Activated CD8-positive, alpha-beta memory T cell treated with anti-CD3 and anti-CD28 coated beads, Interleukin-2, amount 10 ng/mL, durations not matched to agents 7 days and 5 days (primary cell): ENCODE measurements around the gene LEO1. TPM values are rescaled to one million over a fixed set of nuclear protein-coding genes. Genes with fewer than 3 reads are reported as not detected.

ENCODE experiments used
- ATAC-seq: fragments of 150-1000 bp; cut with Tn5 transposase; one replicate; pipeline ENCODE4 v1.10.0; 2021; ENCODE audit warnings: moderate library complexity
- CTCF ChIA-PET: fragments of 350-600 bp; sonication (Branson Sonifier 250); formaldehyde crosslinking; loops from one replicate; lab custom pipeline; 2021; ENCODE audit warnings: antibody characterized with exemption; lab: Charles Lee
- DNase-seq: peaks from one replicate; pipeline ENCODE4 v3.0.0-alpha.2; 2020
- H3K27ac Mint-ChIP-seq: one replicate; pipeline ENCODE4 v1.8.0; 2021; ENCODE audit warnings: mild to moderate bottlenecking, mixed read lengths
- H3K27me3 Mint-ChIP-seq: one replicate; pipeline ENCODE4 v1.8.0; 2021; ENCODE audit warnings: mixed read lengths
- H3K36me3 Mint-ChIP-seq: one replicate; pipeline ENCODE4 v1.8.0; 2021; ENCODE audit warnings: mild to moderate bottlenecking, mixed read lengths
- H3K4me1 Mint-ChIP-seq: one replicate; pipeline ENCODE4 v1.8.0; 2021; ENCODE audit warnings: mixed read lengths
- H3K4me3 Mint-ChIP-seq: one replicate; pipeline ENCODE4 v1.8.0; 2021; ENCODE audit warnings: mild to moderate bottlenecking, moderate library complexity, mixed read lengths
- H3K9me3 Mint-ChIP-seq: one replicate; pipeline ENCODE4 v1.8.0; 2022; ENCODE audit warnings: low read depth, mixed read lengths
- total RNA-seq, 2 experiments: library from RNA; stranded (reverse); gene quantifications; one replicate each; pipeline ENCODE4 v1.2.3, GENCODE V29; 2021

The LEO1 gene
- total RNA-seq, 2 experiments from 2014 or later, result 33.4 to 34.9 TPM

DNA sequence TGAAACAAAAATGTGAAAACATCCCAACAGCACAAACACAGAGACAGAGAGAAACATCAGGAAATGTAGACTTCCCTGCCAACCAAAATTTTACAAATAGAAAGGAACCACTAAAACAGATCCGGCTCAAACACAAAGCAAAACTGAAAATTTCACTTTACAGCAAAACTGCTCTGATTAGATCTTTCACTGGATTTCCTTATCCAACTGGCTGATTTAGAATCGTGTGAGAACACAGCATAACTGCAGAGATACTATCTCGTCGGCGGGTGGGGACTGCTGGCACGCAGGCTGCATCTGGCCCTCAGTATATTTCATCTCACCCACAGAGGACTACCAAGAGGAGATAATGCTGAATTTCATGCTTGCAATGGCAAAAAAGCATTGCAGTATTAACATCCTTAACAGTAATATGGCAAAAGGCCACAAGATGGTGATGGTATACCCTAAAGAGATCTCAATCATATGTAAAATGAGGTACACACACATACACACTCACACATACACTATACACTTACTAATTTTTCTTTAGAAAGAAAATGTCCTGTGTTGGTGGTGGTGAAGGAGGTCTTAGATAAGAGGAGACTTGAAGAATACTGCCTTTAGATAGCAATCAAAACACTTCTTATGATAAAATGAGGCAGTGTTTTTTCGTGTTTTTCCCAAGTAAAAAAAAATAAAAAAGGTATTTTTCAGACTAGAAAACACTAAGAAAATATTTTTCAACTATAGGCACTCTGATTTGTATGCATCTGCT lies 10.6 kb upstream of the LEO1 start:
- H3K9me3 Mint-ChIP-seq, result no peaks in the 10 kb centered on the region
- H3K27me3 Mint-ChIP-seq, result no peaks in the 10 kb centered on the region
- ATAC-seq (peak; percentile 98), DNase-seq (peak; percentile 88)
- CTCF ChIA-PET, result interaction anchor here (1.0 to 3.5 kb wide), 9 partner anchors 10 to 226 kb away, joined by 3 to 29 read pairs (median 6); partner anchors contain the start of gene LEO1
- no peaks in the 10 kb centered on the region for H3K36me3 Mint-ChIP-seq
- peak overlapping the region; percentile 76 for H3K4me3 Mint-ChIP-seq
- peak overlapping the region; percentile 91 for H3K27ac Mint-ChIP-seq
- peaks cover 16% of the 10 kb centered on the region for H3K4me1 Mint-ChIP-seq

DNA sequence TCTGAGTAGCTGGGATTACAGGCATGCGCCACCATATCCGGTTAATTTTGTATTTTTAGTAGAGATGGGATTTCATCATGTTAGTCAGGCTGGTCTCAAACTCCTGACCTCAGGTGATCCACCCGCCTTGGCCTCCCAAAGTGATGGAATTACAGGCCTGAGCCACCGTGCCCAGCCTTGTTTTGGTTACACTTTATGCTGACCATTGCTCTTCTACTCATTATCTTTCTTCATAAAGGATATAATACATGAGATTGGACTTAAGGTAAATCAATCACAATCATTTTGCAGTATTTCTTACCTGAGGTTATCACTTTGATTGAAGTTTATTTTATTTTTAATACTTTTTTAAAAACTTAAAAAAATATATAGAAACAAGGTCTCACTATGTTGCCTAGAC lies 2.2 kb upstream of the LEO1 start:
- peaks cover 9% of the 10 kb centered on the region for H3K36me3 Mint-ChIP-seq
- H3K4me3 Mint-ChIP-seq, result no peak overlapping the region
- CTCF ChIA-PET, result interaction anchor here (3.2 kb wide), 1 partner anchor 105 kb away, joined by 17 read pairs; no protein-coding TSS in a partner anchor
- DNase-seq (no peak), ATAC-seq (no peak)
- peaks cover 25% of the 10 kb centered on the region for H3K4me1 Mint-ChIP-seq
- H3K9me3 Mint-ChIP-seq, result no peaks in the 10 kb centered on the region
- H3K27ac Mint-ChIP-seq, result no peak overlapping the region
- H3K27me3 Mint-ChIP-seq, result no peaks in the 10 kb centered on the region

DNA sequence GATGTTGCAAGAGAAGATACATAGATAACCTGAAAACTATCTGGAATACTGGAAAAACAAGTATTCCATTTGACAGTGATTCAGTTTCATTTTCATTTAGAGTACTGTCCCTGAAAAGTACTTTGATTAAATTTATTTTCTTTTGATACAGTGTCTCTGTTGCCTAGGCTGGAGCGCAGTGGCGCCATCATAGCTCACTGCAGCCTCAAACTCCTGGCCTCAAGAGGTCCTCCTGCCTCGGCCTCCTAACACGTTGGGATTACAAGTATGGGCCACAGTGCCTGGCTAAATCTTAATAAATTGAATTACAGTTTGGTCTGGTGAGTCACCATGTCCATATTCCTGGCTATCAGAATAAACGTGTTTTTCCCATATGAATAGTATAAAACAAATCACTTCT lies 1.6 kb upstream of the LEO1 start:
- CTCF ChIA-PET, result interaction anchor here (2.3 to 3.2 kb wide), 2 partner anchors 7 to 105 kb away, joined by 10 to 17 read pairs; no protein-coding TSS in a partner anchor
- Mint-ChIP-seq H3K4me1 (peaks cover 25% of the 10 kb centered on the region), H3K9me3 (no peaks in the 10 kb centered on the region), H3K27me3 (no peaks in the 10 kb centered on the region), H3K27ac (no peak overlapping the region), H3K36me3 (peaks cover 12% of the 10 kb centered on the region), H3K4me3 (no peak overlapping the region)
- no peak for ATAC-seq
- DNase-seq, result no peak

DNA sequence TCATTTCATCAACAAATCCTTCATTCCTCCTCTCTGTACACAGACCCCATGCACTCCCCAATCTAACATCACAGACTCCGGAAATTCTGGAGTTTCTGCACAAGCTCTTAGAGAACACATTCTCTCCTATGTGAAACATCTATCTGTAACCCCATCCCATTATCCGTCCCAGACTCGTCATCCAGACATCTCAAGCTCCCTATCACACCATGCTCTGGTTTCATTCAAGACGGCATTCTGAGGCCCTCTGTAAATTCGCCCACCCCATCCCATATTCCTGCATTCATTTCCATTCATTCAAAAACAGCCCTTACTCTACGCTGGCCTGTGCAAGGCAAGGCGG lies 575 bp downstream of the LEO1 start:
- peaks cover 4% of the 10 kb centered on the region for H3K9me3 Mint-ChIP-seq
- peaks cover 34% of the 10 kb centered on the region for H3K4me1 Mint-ChIP-seq
- no peaks in the 10 kb centered on the region for H3K27me3 Mint-ChIP-seq
- H3K4me3 Mint-ChIP-seq, result peak overlapping the region; percentile 95
- ATAC-seq, result peak; percentile 2
- H3K27ac Mint-ChIP-seq, result peak overlapping the region; percentile 91
- DNase-seq, result no peak
- H3K36me3 Mint-ChIP-seq, result peaks cover 28% of the 10 kb centered on the region
- CTCF ChIA-PET, result interaction anchor here (0.9 to 3.2 kb wide), 14 partner anchors 10 to 256 kb away, joined by 3 to 17 read pairs (median 5); no protein-coding TSS in a partner anchor

DNA sequence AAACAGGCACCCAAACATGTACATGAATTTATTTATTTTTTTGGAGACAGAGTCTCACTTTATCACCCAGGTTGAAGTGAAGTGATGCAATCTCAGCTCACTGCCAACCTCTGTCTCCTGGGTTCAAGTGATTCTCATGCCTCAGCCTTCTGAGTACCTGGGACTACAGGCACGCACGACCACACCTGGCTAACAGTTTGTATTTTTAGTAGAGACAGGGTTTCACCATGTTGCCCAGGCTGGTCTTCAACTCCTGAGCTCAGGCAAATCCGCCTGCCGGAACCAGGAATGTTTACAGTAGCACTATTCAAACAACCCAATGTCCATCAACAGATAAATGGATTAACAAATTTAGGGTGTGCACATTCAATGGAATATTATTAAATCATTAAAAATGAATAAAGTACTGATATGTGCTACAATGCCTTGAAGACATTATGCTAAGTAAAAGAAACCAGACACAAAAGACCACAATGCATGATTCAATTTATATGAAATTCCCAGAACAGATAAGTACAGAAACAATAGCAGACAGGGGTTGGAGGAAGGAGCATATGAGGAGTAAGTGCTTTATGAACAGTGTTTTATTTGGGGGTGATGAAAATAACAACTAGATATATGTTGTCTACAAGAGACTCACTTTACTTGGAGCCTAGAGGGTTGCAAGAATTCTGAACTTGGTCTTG lies 1.3 kb downstream of the LEO1 start:
- H3K27ac Mint-ChIP-seq, result peak overlapping the region; percentile 91
- CTCF ChIA-PET, result interaction anchor here (1.2 to 3.2 kb wide), 8 partner anchors 23 to 257 kb away, joined by 3 to 17 read pairs (median 7); no protein-coding TSS in a partner anchor

DNA sequence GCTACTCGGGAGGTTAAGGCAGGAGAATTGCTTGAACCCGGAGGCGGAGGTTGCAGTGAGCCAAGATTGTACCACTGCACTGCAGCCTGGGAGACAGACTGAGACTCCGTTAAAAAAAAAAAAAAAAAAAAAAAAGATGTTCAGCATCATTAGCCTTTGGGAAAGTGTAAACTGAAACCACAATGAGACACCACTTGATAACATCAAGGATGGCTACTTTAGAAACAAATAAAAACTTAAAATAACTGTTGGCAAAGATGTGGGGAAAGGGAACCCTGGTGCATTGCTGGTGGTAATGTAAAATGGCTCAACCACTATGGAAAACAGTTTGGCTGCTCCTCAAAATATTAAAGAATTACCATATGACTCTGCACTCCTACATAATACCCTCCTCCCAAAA lies 1.9 kb downstream of the LEO1 start:
- no peaks in the 10 kb centered on the region for H3K27me3 Mint-ChIP-seq
- peak overlapping the region; percentile 95 for H3K4me3 Mint-ChIP-seq
- peak overlapping the region; percentile 41 for H3K27ac Mint-ChIP-seq
- CTCF ChIA-PET, result no interaction called here
- H3K9me3 Mint-ChIP-seq, result peaks cover 4% of the 10 kb centered on the region
- H3K4me1 Mint-ChIP-seq, result peaks cover 36% of the 10 kb centered on the region
- ATAC-seq, result no peak
- DNase-seq, result no peak
- peaks cover 40% of the 10 kb centered on the region for H3K36me3 Mint-ChIP-seq

More for the DNA sequence above, 1.3 kb downstream of the LEO1 start:
- peaks cover 36% of the 10 kb centered on the region for H3K36me3 Mint-ChIP-seq
- H3K4me1 Mint-ChIP-seq, result peaks cover 36% of the 10 kb centered on the region
- H3K27me3 Mint-ChIP-seq, result no peaks in the 10 kb centered on the region
- peak overlapping the region; percentile 95 for H3K4me3 Mint-ChIP-seq
- no peak for DNase-seq
- peaks cover 4% of the 10 kb centered on the region for H3K9me3 Mint-ChIP-seq
- ATAC-seq, result no peak

DNA sequence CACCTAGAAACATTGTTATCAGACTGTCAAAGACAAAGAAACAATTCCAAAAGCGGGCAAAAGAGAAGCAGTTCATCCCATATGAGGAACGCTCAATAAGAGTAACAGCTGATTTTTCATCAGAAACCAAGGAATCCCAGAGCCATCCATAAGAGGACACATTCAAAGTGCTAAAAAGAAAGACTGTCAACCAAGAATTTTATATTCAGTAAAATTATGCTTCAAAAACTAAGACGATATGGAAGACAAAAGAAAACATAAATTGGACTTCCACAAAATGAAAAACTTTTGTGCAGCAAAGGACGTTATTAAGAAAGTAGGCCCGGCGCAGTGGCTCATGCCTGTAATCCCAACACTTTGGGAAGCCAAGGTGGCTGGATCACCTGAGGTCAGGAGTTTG lies 4.0 kb downstream of the LEO1 start:
- no peak for DNase-seq
- CTCF ChIA-PET, result no interaction called here
- Mint-ChIP-seq H3K27ac (no peak overlapping the region), H3K4me1 (peaks cover 30% of the 10 kb centered on the region), H3K27me3 (no peaks in the 10 kb centered on the region), H3K4me3 (no peak overlapping the region), H3K9me3 (peaks cover 4% of the 10 kb centered on the region), H3K36me3 (peaks cover 50% of the 10 kb centered on the region)
- no peak for ATAC-seq

DNA sequence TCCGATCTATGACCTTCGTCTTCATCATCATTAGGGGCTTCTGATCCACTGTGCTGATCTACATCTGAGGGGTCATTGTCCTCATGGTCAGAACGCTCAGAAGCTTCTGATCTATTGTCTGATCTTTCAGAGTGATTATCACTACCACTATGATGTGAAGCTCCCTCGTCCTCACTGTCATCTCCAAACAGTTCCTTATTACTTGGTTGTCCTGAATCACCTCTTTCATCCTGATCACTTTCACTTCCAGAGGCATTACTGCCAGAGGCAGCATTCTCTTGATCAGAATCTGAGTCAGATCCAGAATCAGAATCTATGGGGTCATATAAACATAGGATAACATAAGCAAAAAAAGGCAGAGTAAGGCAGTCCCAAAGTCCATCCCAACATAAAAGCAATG lies 5.4 kb downstream of the LEO1 start:
- no peak overlapping the region for H3K27ac Mint-ChIP-seq
- peaks cover 27% of the 10 kb centered on the region for H3K4me1 Mint-ChIP-seq
- no peaks in the 10 kb centered on the region for H3K27me3 Mint-ChIP-seq
- H3K36me3 Mint-ChIP-seq, result peaks cover 59% of the 10 kb centered on the region
- ATAC-seq (no peak), DNase-seq (no peak)
- CTCF ChIA-PET, result interaction anchor here (0.6 to 1.2 kb wide), 2 partner anchors 26 to 173 kb away, joined by 3 read pairs; no protein-coding TSS in a partner anchor
- peaks cover 4% of the 10 kb centered on the region for H3K9me3 Mint-ChIP-seq
- no peak overlapping the region for H3K4me3 Mint-ChIP-seq

DNA sequence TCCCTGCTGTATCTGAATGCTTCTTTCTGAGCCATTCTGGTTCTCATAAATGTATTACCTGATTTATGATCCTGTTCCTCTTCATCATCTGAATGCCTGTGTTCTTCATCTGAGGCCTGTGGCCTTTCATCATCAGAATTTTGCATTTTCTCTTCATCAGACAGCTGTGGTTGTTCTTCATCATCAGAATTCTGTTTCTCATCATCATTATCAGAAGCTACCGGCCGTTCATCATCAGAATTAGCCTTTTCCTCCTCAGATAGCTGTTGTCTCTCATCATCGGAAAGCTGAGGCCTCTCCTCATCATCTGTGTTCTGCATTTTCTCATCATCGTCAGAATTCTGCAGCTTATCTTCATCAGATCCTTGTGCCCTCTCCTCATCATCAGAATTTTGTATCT lies 5.9 kb downstream of the LEO1 start:
- no peak for DNase-seq
- no peak for ATAC-seq
- H3K4me3 Mint-ChIP-seq, result no peak overlapping the region
- peaks cover 26% of the 10 kb centered on the region for H3K4me1 Mint-ChIP-seq
- peaks cover 60% of the 10 kb centered on the region for H3K36me3 Mint-ChIP-seq
- H3K27me3 Mint-ChIP-seq, result no peaks in the 10 kb centered on the region
- CTCF ChIA-PET, result no interaction called here
- no peak overlapping the region for H3K27ac Mint-ChIP-seq
- H3K9me3 Mint-ChIP-seq, result peaks cover 4% of the 10 kb centered on the region

DNA sequence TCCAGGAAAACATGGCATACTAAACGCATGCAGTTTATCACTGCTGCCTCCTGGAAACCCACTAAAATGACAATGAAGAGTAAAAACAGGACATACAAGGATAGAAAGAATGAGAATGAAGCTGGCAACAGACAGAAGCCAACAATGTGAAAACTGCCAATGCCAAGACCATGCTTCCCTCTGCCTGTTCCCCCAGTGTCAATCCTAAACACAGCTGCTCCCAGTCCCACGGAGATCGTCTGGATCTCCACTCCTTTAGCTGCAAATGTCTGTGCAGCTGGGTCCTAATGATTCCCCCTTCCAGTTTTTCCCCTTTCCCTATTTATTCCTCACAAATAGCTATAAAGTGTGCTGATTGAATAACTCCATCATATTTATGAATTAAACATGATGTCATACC lies 16.1 kb downstream of the LEO1 start:
- H3K9me3 Mint-ChIP-seq, result no peaks in the 10 kb centered on the region
- no peak overlapping the region for H3K4me3 Mint-ChIP-seq
- DNase-seq, result no peak
- no peaks in the 10 kb centered on the region for H3K27me3 Mint-ChIP-seq
- H3K27ac Mint-ChIP-seq, result no peak overlapping the region
- H3K4me1 Mint-ChIP-seq, result peaks cover 4% of the 10 kb centered on the region
- ATAC-seq, result no peak
- peaks cover 59% of the 10 kb centered on the region for H3K36me3 Mint-ChIP-seq
- CTCF ChIA-PET, result interaction anchor here (1.5 kb wide), 1 partner anchor 67 kb away, joined by 3 read pairs; no protein-coding TSS in a partner anchor

DNA sequence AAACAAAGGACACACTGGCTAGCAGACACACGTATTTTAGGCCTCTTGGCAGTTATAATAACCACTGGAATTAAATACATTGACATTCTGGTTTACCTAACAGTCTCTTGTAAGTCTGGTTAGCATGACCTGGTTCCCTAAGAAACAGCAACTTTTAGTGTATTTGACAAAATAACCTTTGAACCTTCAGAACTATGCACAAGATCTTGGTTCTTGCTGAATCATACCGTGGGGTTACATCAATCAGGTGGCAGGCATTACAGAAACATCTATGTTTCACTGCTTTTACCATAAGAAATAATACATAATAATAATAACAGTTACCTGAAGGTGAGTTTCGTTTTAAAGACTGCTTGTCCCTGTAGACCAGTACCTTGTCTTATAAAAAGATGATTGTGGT lies 18.8 kb downstream of the LEO1 start:
- Mint-ChIP-seq H3K4me3 (no peak overlapping the region), H3K4me1 (no peaks in the 10 kb centered on the region), H3K36me3 (peaks cover 59% of the 10 kb centered on the region), H3K27me3 (no peaks in the 10 kb centered on the region), H3K27ac (no peak overlapping the region), H3K9me3 (no peaks in the 10 kb centered on the region)
- no peak for ATAC-seq
- DNase-seq, result no peak
- CTCF ChIA-PET, result no interaction called here

DNA sequence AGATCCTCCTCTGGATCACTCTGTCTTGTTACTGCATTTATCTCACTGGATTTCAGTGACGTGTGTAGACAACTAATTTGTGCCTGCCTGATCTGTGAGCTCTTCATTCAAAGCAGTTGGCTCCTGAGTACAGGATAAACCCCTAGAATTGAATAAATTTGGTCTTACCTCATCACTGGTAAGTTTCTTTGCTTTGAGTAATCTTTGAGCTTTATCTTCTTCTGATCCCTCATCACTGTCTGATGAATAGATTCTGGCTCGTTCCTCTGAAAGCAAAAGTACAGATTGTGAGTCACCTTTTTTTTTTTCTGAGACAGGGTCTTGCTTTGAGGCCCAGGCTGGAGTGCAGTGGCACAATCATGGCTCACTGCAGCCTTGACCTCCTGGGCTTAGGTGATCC lies 24.5 kb downstream of the LEO1 start:
- CTCF ChIA-PET, result interaction anchor here (0.9 kb wide), 1 partner anchor 279 kb away, joined by 3 read pairs; no protein-coding TSS in a partner anchor
- no peak for DNase-seq
- Mint-ChIP-seq H3K27ac (no peak overlapping the region), H3K9me3 (no peaks in the 10 kb centered on the region), H3K36me3 (peaks cover 63% of the 10 kb centered on the region), H3K4me3 (no peak overlapping the region), H3K4me1 (peaks cover 4% of the 10 kb centered on the region), H3K27me3 (no peaks in the 10 kb centered on the region)
- no peak for ATAC-seq

DNA sequence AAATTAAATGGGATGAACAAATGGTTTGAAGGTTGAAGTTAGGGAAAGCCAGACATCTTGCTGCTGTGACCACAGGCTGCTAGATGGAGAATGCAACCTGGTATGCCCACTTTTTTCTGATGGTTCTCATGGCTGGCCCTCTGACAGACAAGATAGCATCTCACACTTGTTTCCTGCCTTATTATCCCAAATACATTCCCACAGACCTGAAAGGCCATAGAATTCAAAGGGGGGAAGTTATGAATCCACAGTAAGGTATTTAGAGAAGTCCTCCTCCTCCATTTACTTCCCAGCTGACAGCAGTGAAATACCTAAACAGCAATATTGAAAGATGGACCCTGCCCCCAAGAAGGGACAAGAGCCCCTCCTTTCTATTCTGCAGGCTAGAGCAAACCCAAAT lies 32.4 kb downstream of the LEO1 start:
- peaks cover 23% of the 10 kb centered on the region for H3K4me1 Mint-ChIP-seq

More for the DNA sequence above, 32.4 kb downstream of the LEO1 start:
- Mint-ChIP-seq H3K9me3 (no peaks in the 10 kb centered on the region), H3K27ac (no peak overlapping the region), H3K27me3 (no peaks in the 10 kb centered on the region), H3K4me3 (no peak overlapping the region), H3K36me3 (peaks cover 42% of the 10 kb centered on the region)
- CTCF ChIA-PET, result no interaction called here
- no peak for DNase-seq
- no peak for ATAC-seq
